ENCODE results near the gene IRS1. TPM values are rescaled to one million over a fixed set of nuclear protein-coding genes. Genes with fewer than 3 reads are reported as not detected.

The IRS1 gene
- total and polyA plus RNA-seq, 2 of the 4 experiments (the other 2 are of a cell fraction): 21.1 to 37.1 TPM

- Histone ChIP-seq H3K9me1 (ENCODE audit: insufficient read depth, low read length) (no peaks in the 10 kb centered on the region; the same call in 1 of the 2 replicates), H3K14ac (replicated peaks; ENCODE audit: low read depth, low read length) (no peak overlapping the region), H2AK9ac (replicated peaks; ENCODE audit: low read depth, low read length, poor library complexity) (no peak overlapping the region), H3K9ac (ENCODE audit: low read depth, low read length) (no peak overlapping the region), H2AFZ (replicated peaks; ENCODE audit: low read length, poor library complexity) (no peak overlapping the region), H3K4ac (ENCODE audit: low read depth, low read length) (no peak overlapping the region), H4K8ac (ENCODE audit: low read depth in 2 of 2, low read length in 2 of 2) (no peak overlapping the region), H3K79me1 (ENCODE audit: low read depth in 1 of 2, low read length in 2 of 2) (peaks cover 0 to 3% of the 10 kb centered on the region in 2 experiments; a peak in 1 of 4 replicates), H2BK120ac (ENCODE audit: low read depth, low read length) (no peak overlapping the region), H4K5ac (ENCODE audit: low read depth, low read length) (no peak overlapping the region), H3K56ac (ENCODE audit: extremely low read depth, insufficient read depth, low read length) (no peak overlapping the region), H3K27me3 (ENCODE audit: control insufficient read depth, insufficient read depth, low read length) (no peaks in the 10 kb centered on the region), H3K9me3 (ENCODE audit: control insufficient read depth, insufficient read depth, low read length) (no peaks in the 10 kb centered on the region), H3K27ac (ENCODE audit: insufficient read depth, low read length) (no peak overlapping the region), H4K20me1 (ENCODE audit: insufficient read depth, low read length) (no peaks in the 10 kb centered on the region), H2BK5ac (ENCODE audit: low read depth, low read length, poor library complexity, severe bottlenecking) (no peak overlapping the region), H2BK20ac (ENCODE audit: low read depth, low read length) (no peak overlapping the region), H3K18ac (ENCODE audit: low read depth, low read length) (no peak overlapping the region), H4K91ac (ENCODE audit: insufficient read depth, low read depth, low read length) (no peak overlapping the region), H3K23ac (ENCODE audit: low read depth, low read length) (no peak overlapping the region), H3K36me3 (ENCODE audit: control insufficient read depth, insufficient read depth, low read length) (peaks cover 2% of the 10 kb centered on the region; the same call in 1 of the 2 replicates), H3K4me2 (ENCODE audit: low read depth, low read length) (no peak overlapping the region), H2AK5ac (ENCODE audit: low read depth, low read length) (no peak overlapping the region), H3K4me3 (ENCODE audit: insufficient read depth, low read depth, low read length) (no peak overlapping the region), H2BK15ac (ENCODE audit: low read depth, low read length) (no peak overlapping the region), H3K4me1 (ENCODE audit: control insufficient read depth, insufficient read depth, low read length) (no peaks in the 10 kb centered on the region)
- CTCF ChIA-PET: no interaction called here
- intact Hi-C loops (cut with micrococcal nuclease) (loop anchor here (1.0 kb wide), 1 partner anchor 172 kb away; no protein-coding TSS in a partner anchor), dilution Hi-C loops (cut with HindIII; ENCODE audit: low sequenced_read_pairs, unreplicated experiment) (no loop called here), in situ Hi-C loops (cut with MboI; ENCODE audit: low sequenced_read_pairs) (loop anchor here (10.0 kb wide), 1 partner anchor 282 kb away; no protein-coding TSS in a partner anchor)
- no peak for DNase-seq
- BruUV-seq (replicated peaks): no TSS peak
- POLR2A ChIA-PET (ENCODE audit: unreplicated experiment): no interaction called here
- ATAC-seq (ENCODE audit: low read depth): no peak
- TF ChIP-seq MAFK (IDR thresholded peaks at IDR 0.05; ENCODE audit: low read depth, low read length) (no peak), SMC3 (IDR thresholded peaks at IDR 0.05; ENCODE audit: low read depth, low read length) (peak; percentile 47), MAZ (IDR thresholded peaks at IDR 0.05; ENCODE audit: borderline replicate concordance, low read depth, low read length) (no peak), RCOR1 (IDR thresholded peaks at IDR 0.05; ENCODE audit: insufficient replicate concordance, low read length) (no peak), RAD21 (IDR thresholded peaks at IDR 0.05; ENCODE audit: low read length) (peak; percentile 57), MXI1 (IDR thresholded peaks at IDR 0.05; ENCODE audit: borderline replicate concordance, low read depth, low read length) (no peak), ELK1 (IDR thresholded peaks at IDR 0.05; ENCODE audit: borderline replicate concordance, low read depth, low read length) (no peak), POLR2A (IDR thresholded peaks at IDR 0.05; ENCODE audit: low read depth, low read length) (no peak), FOS (IDR thresholded peaks at IDR 0.05; ENCODE audit: low read depth, low read length) (no peak), BHLHE40 (IDR thresholded peaks at IDR 0.05; ENCODE audit: low read depth, low read length) (no peak), CEBPB (IDR thresholded peaks at IDR 0.05; ENCODE audit: low read depth, low read length) (no peak), RFX5 (IDR thresholded peaks at IDR 0.05; ENCODE audit: low read depth, low read length) (no peak)
- TF ChIP-seq, protein P1, sequence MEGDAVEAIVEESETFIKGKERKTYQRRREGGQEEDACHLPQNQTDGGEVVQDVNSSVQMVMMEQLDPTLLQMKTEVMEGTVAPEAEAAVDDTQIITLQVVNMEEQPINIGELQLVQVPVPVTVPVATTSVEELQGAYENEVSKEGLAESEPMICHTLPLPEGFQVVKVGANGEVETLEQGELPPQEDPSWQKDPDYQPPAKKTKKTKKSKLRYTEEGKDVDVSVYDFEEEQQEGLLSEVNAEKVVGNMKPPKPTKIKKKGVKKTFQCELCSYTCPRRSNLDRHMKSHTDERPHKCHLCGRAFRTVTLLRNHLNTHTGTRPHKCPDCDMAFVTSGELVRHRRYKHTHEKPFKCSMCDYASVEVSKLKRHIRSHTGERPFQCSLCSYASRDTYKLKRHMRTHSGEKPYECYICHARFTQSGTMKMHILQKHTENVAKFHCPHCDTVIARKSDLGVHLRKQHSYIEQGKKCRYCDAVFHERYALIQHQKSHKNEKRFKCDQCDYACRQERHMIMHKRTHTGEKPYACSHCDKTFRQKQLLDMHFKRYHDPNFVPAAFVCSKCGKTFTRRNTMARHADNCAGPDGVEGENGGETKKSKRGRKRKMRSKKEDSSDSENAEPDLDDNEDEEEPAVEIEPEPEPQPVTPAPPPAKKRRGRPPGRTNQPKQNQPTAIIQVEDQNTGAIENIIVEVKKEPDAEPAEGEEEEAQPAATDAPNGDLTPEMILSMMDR (conservative IDR thresholded peaks at IDR 0.05; ENCODE audit: low read depth, low read length): peak; percentile 49
- no CpG with 5 or more reads among the region's 1 CpG for WGBS, 2 experiments (ENCODE audit: extremely low coverage in 2 of 2, insufficient read length in 1 of 2)
Measured at GRCh38 chr2:226813148-226813701, 13.6 kb upstream of the IRS1 start.

Data from IMR-90 (cell line).